ENCODE results near the gene IQCH. TPM values are rescaled to one million over a fixed set of nuclear protein-coding genes. Genes with fewer than 3 reads are reported as not detected.

The IQCH gene
- polyA plus RNA-seq, 1 of the 3 experiments (the other 2 are of a cell fraction): 0.81 TPM

DNA sequence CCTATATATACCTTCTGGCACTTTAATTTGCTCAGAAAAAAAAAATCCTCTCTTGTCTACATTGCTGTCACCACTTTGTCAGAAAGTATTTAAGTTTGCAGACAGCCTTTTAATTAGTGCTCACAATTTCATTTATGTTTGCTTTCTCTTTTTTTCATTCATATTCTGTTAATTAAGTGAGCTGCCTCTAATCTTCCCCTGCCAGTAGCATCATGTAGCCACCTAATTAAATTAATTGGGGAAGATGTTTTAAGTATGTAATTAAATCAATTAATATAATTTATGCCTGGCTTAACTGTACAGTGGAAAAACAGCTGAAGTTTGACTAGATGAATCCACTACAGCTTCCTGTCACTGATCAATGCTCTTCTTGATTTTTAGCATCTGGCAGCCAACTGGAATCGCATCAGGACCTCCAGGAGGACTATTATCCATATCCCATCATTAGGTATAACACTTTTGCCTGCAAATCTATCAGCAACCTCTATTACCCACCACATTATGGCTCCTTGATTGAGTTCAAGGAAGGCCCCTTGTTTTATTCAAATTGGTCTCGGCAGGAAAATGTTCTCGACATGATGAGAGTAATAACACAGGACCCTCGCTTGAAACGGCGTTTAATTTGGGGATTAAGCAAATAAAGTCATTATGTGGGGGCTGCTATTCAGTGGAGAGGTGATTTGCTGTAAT lies 118.5 kb downstream of the IQCH start:
- no peak for DNase-seq
- Histone ChIP-seq H3K27me3 (ENCODE audit: insufficient read depth) (no peaks in the 10 kb centered on the region), H3F3A (replicated peaks; ENCODE audit: insufficient read depth) (no peaks in the 10 kb centered on the region), H3K9me3 (no peaks in the 10 kb centered on the region; the same call in 1 of the 2 replicates), H3K4me1 (ENCODE audit: control insufficient read depth in 1 of 2, insufficient read depth in 2 of 2, low read depth in 1 of 2, low read length in 1 of 2) (peaks cover 0 to 5% of the 10 kb centered on the region in 2 experiments; a peak in 2 of 4 replicates), H3K4me2 (no peak overlapping the region), H3K79me2 (ENCODE audit: insufficient read depth) (no peaks in the 10 kb centered on the region), H3K4me3 (ENCODE audit: low read depth in 2 of 2, low read length in 1 of 2) (no peak overlapping the region), H3K9me2 (no peaks in the 10 kb centered on the region), H3K9ac (no peak overlapping the region), H3K27ac (ENCODE audit: low read depth in 2 of 2, low read length in 1 of 2) (no peak overlapping the region), H2AFZ (ENCODE audit: low read depth) (no peak overlapping the region), H4K20me1 (ENCODE audit: insufficient read depth) (no peaks in the 10 kb centered on the region), H3K36me3 (replicated peaks in 1 of 2; ENCODE audit: control insufficient read depth in 1 of 2, insufficient read depth in 2 of 2, low read length in 1 of 2) (no peaks in the 10 kb centered on the region)
- CTCF ChIA-PET: interaction anchor here (1.0 kb wide), 1 partner anchor 427 kb away, joined by 4 read pairs; no protein-coding TSS in a partner anchor
- TF ChIP-seq SIN3A (IDR thresholded peaks at IDR 0.05; ENCODE audit: borderline replicate concordance, low read depth, low read length) (no peak), RFX5 (IDR thresholded peaks at IDR 0.05; ENCODE audit: low read length) (no peak), TCF12 (IDR thresholded peaks at IDR 0.05) (no peak), NRF1 (IDR thresholded peaks at IDR 0.05; ENCODE audit: low read depth, low read length) (no peak), NFIC (IDR thresholded peaks at IDR 0.05; ENCODE audit: borderline replicate concordance) (no peak), RCOR1 (IDR thresholded peaks at IDR 0.05; ENCODE audit: low read length) (no peak), RXRA (IDR thresholded peaks at IDR 0.05; ENCODE audit: borderline replicate concordance, low read depth) (no peak), MXI1 (IDR thresholded peaks at IDR 0.05; ENCODE audit: low read depth, low read length) (no peak), RAD21 (IDR thresholded peaks at IDR 0.05; ENCODE audit: low read length) (no peak)
- TF ChIP-seq, protein P1, sequence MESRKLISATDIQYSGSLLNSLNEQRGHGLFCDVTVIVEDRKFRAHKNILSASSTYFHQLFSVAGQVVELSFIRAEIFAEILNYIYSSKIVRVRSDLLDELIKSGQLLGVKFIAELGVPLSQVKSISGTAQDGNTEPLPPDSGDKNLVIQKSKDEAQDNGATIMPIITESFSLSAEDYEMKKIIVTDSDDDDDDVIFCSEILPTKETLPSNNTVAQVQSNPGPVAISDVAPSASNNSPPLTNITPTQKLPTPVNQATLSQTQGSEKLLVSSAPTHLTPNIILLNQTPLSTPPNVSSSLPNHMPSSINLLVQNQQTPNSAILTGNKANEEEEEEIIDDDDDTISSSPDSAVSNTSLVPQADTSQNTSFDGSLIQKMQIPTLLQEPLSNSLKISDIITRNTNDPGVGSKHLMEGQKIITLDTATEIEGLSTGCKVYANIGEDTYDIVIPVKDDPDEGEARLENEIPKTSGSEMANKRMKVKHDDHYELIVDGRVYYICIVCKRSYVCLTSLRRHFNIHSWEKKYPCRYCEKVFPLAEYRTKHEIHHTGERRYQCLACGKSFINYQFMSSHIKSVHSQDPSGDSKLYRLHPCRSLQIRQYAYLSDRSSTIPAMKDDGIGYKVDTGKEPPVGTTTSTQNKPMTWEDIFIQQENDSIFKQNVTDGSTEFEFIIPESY (IDR thresholded peaks at IDR 0.05; ENCODE audit: borderline replicate concordance, low read depth): no peak
- TF ChIP-seq, protein P2, sequence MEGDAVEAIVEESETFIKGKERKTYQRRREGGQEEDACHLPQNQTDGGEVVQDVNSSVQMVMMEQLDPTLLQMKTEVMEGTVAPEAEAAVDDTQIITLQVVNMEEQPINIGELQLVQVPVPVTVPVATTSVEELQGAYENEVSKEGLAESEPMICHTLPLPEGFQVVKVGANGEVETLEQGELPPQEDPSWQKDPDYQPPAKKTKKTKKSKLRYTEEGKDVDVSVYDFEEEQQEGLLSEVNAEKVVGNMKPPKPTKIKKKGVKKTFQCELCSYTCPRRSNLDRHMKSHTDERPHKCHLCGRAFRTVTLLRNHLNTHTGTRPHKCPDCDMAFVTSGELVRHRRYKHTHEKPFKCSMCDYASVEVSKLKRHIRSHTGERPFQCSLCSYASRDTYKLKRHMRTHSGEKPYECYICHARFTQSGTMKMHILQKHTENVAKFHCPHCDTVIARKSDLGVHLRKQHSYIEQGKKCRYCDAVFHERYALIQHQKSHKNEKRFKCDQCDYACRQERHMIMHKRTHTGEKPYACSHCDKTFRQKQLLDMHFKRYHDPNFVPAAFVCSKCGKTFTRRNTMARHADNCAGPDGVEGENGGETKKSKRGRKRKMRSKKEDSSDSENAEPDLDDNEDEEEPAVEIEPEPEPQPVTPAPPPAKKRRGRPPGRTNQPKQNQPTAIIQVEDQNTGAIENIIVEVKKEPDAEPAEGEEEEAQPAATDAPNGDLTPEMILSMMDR (IDR thresholded peaks at IDR 0.05): no peak
- TF ChIP-seq, protein P3, sequence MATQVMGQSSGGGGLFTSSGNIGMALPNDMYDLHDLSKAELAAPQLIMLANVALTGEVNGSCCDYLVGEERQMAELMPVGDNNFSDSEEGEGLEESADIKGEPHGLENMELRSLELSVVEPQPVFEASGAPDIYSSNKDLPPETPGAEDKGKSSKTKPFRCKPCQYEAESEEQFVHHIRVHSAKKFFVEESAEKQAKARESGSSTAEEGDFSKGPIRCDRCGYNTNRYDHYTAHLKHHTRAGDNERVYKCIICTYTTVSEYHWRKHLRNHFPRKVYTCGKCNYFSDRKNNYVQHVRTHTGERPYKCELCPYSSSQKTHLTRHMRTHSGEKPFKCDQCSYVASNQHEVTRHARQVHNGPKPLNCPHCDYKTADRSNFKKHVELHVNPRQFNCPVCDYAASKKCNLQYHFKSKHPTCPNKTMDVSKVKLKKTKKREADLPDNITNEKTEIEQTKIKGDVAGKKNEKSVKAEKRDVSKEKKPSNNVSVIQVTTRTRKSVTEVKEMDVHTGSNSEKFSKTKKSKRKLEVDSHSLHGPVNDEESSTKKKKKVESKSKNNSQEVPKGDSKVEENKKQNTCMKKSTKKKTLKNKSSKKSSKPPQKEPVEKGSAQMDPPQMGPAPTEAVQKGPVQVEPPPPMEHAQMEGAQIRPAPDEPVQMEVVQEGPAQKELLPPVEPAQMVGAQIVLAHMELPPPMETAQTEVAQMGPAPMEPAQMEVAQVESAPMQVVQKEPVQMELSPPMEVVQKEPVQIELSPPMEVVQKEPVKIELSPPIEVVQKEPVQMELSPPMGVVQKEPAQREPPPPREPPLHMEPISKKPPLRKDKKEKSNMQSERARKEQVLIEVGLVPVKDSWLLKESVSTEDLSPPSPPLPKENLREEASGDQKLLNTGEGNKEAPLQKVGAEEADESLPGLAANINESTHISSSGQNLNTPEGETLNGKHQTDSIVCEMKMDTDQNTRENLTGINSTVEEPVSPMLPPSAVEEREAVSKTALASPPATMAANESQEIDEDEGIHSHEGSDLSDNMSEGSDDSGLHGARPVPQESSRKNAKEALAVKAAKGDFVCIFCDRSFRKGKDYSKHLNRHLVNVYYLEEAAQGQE (IDR thresholded peaks at IDR 0.05; ENCODE audit: low read depth, low read length): no peak
- 82% methylated on average over 6 of the region's 6 CpGs for WGBS (ENCODE audit: low lambda C conversion rate)
- POLR2A ChIA-PET: no interaction called here
